K562 (cell line): ENCODE data around the gene KIF21A. TPM values are rescaled to one million over a fixed set of nuclear protein-coding genes. Genes with fewer than 3 reads are reported as not detected.

ENCODE experiments used
- ASH1L ChIP-seq: fragments of 450-650 bp; IDR thresholded peaks from 2 replicates; pipeline ENCODE4 v1.6.1; 2018; ENCODE audit warnings: borderline replicate concordance, mild to moderate bottlenecking, low read depth; ENCODE audit not compliant: partially characterized antibody
- BDP1 ChIP-seq: IDR thresholded peaks from 3 replicates; pipeline ENCODE4 v1.6.1; 2011; ENCODE audit not compliant: insufficient read length, insufficient read depth
- CBFA2T3 ChIP-seq: fragments of 450-650 bp; IDR thresholded peaks from 2 replicates; pipeline ENCODE4 v1.6.1; 2017
- FOXO4 ChIP-seq: fragments of 450-650 bp; formaldehyde crosslinking; IDR thresholded peaks from 2 replicates; pipeline ENCODE4 v1.4.0; 2020; ENCODE audit warnings: mild to moderate bottlenecking, moderate library complexity
- MTF1 ChIP-seq: fragments of 250-450 bp; sonication (Bioruptor Pico); IDR thresholded peaks from 2 replicates; pipeline ENCODE4 v1.9.0; 2021; ENCODE audit warnings: moderate library complexity, mild to moderate bottlenecking, inconsistent platforms, borderline replicate concordance
- SP2 ChIP-seq: IDR thresholded peaks from 2 replicates; pipeline ENCODE4 v1.6.1; 2011; ENCODE audit warnings: mild to moderate bottlenecking, low read depth, low read length, moderate library complexity; ENCODE audit not compliant: poor library complexity, severe bottlenecking; ENCODE audit errors: extremely low read depth
- TCF7 ChIP-seq: sonication (generic); IDR thresholded peaks from 2 replicates; pipeline ENCODE4 v1.6.1; 2016; ENCODE audit warnings: antibody characterized with exemption, borderline replicate concordance
- polyA plus RNA-seq, 8 experiments: library from polyadenylated mRNA; depleted of rRNA in 4 of 8; stranded (reverse) in 5 of 8; unstranded in 3 of 8; fragments of >200 nt; fragmentation: Nextera tagmentation in 2 of 8; fragmentation: Illumina TruSeq in 1 of 8; extraction: Ambion mirVana in 2 of 8; extraction: Trizol in 1 of 8; gene quantifications; 2 replicates each; pipeline versions ENCODE4 v1.2.1 to v1.2.3, GENCODE V29; 2011 to 2014; ENCODE audit warnings: inconsistent platforms in 1 of 8, missing spikeins in 1 of 8
- total RNA-seq, 7 experiments: library from RNA; depleted of rRNA in 6 of 7; stranded (reverse); fragments of >200 nt in 6 of 7; fragmentation: Illumina TruSeq in 2 of 7; extraction: Trizol in 2 of 7; gene quantifications; 2 replicates each; pipeline versions ENCODE4 v1.2.1 to v1.2.3, GENCODE V29; 2011 to 2021; ENCODE audit warnings: low replicate concordance in 1 of 7
- TF ChIP-seq, protein P1 (sequence below): fragments of 150-350 bp; conservative IDR thresholded peaks from 2 replicates; pipeline ENCODE4 v1.6.1; 2014; ENCODE audit warnings: low read length
- TF ChIP-seq, protein P2 (sequence below): sonication (generic); formaldehyde crosslinking; IDR thresholded peaks from 2 replicates; pipeline ENCODE4 v1.9.0; 2022; ENCODE audit warnings: mild to moderate bottlenecking, missing genetic modification reagents
- TF ChIP-seq, protein P3 (sequence below): sonication (generic); formaldehyde crosslinking; IDR thresholded peaks from 2 replicates; pipeline ENCODE4 v1.9.0; 2022; ENCODE audit warnings: mild to moderate bottlenecking, missing genetic modification reagents
- TF ChIP-seq, protein P4 (sequence below): fragments of 250-450 bp; sonication (Bioruptor Pico); IDR thresholded peaks from 2 replicates; pipeline ENCODE4 v1.5.0; 2021

Gene KIF21A
- total and polyA plus RNA-seq, 9 of the 15 experiments (the other 6 are each of a cell fraction or from before 2014, with no cell fraction given): 17.7 to 45.0 (median 30.3) TPM

DNA sequence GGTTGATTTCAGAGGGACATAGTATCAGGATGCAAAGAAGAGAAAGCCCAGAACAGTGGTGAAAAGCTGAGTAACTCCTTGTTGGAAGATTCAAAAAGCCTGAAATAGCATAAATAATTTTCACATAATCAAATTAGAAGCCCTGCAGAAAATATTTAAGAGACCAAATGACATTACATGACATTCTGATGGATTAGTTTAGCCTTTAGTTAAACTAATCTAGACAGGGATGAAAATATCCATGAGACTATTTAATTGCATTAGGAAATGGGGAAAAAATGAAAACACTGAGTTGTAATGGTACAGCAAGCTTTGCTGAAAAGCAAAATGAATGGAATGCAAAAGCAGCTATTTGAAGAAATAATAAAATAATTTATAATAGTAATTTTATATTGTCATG, 91.8 kb downstream of the KIF21A start (continued):
- TF ChIP-seq, protein P1, sequence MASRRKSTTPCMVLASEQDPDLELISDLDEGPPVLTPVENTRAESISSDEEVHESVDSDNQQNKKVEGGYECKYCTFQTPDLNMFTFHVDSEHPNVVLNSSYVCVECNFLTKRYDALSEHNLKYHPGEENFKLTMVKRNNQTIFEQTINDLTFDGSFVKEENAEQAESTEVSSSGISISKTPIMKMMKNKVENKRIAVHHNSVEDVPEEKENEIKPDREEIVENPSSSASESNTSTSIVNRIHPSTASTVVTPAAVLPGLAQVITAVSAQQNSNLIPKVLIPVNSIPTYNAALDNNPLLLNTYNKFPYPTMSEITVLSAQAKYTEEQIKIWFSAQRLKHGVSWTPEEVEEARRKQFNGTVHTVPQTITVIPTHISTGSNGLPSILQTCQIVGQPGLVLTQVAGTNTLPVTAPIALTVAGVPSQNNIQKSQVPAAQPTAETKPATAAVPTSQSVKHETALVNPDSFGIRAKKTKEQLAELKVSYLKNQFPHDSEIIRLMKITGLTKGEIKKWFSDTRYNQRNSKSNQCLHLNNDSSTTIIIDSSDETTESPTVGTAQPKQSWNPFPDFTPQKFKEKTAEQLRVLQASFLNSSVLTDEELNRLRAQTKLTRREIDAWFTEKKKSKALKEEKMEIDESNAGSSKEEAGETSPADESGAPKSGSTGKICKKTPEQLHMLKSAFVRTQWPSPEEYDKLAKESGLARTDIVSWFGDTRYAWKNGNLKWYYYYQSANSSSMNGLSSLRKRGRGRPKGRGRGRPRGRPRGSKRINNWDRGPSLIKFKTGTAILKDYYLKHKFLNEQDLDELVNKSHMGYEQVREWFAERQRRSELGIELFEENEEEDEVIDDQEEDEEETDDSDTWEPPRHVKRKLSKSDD: no peak
- TF ChIP-seq CBFA2T3: no peak
- TF ChIP-seq MTF1 (CRISPR knock-in tag): no peak
- TF ChIP-seq ASH1L: no peak
- no peak for TF ChIP-seq FOXO4 (CRISPR knock-in tag)
- no peak for TF ChIP-seq TCF7
- TF ChIP-seq, protein P2, sequence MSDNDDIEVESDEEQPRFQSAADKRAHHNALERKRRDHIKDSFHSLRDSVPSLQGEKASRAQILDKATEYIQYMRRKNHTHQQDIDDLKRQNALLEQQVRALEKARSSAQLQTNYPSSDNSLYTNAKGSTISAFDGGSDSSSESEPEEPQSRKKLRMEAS: no peak
- TF ChIP-seq, protein P3, sequence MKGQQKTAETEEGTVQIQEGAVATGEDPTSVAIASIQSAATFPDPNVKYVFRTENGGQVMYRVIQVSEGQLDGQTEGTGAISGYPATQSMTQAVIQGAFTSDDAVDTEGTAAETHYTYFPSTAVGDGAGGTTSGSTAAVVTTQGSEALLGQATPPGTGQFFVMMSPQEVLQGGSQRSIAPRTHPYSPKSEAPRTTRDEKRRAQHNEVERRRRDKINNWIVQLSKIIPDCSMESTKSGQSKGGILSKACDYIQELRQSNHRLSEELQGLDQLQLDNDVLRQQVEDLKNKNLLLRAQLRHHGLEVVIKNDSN (CRISPR knock-in tag): no peak
- TF ChIP-seq, protein P4, sequence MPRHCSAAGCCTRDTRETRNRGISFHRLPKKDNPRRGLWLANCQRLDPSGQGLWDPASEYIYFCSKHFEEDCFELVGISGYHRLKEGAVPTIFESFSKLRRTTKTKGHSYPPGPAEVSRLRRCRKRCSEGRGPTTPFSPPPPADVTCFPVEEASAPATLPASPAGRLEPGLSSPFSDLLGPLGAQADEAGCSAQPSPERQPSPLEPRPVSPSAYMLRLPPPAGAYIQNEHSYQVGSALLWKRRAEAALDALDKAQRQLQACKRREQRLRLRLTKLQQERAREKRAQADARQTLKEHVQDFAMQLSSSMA (CRISPR knock-in tag): no peak
- TF ChIP-seq SP2: no peak
- no peak for TF ChIP-seq BDP1
